ENCODE results near the gene MRE11.

DNA sequence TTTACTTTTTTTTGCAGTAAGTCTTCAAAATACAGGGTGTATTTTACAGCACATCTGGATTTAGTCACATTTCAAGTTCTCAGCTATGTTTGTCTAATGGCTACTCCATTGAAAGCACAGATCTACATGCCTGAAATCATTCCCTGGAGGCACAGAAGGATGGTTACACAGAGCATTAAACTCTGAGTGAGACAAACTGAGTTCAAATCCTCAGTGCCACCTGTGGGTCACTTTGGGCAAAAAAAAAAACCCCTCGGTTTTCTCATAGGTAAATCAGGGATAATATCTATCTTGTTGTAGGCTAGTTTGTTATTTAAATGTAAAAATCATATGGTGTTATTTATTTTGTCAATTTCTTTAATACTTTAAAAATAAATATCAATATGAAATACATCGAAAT is 7.9 kb upstream of the MRE11 start:
- TF ChIP-seq ARNTL (CRISPR knock-in tag; IDR thresholded peaks at IDR 0.05; ENCODE audit: borderline replicate concordance, low read depth): no peak
- TF ChIP-seq, protein P1, sequence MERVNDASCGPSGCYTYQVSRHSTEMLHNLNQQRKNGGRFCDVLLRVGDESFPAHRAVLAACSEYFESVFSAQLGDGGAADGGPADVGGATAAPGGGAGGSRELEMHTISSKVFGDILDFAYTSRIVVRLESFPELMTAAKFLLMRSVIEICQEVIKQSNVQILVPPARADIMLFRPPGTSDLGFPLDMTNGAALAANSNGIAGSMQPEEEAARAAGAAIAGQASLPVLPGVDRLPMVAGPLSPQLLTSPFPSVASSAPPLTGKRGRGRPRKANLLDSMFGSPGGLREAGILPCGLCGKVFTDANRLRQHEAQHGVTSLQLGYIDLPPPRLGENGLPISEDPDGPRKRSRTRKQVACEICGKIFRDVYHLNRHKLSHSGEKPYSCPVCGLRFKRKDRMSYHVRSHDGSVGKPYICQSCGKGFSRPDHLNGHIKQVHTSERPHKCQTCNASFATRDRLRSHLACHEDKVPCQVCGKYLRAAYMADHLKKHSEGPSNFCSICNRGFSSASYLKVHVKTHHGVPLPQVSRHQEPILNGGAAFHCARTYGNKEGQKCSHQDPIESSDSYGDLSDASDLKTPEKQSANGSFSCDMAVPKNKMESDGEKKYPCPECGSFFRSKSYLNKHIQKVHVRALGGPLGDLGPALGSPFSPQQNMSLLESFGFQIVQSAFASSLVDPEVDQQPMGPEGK (CRISPR knock-in tag; IDR thresholded peaks at IDR 0.05; ENCODE audit: borderline replicate concordance): no peak
- TF ChIP-seq, protein P2, sequence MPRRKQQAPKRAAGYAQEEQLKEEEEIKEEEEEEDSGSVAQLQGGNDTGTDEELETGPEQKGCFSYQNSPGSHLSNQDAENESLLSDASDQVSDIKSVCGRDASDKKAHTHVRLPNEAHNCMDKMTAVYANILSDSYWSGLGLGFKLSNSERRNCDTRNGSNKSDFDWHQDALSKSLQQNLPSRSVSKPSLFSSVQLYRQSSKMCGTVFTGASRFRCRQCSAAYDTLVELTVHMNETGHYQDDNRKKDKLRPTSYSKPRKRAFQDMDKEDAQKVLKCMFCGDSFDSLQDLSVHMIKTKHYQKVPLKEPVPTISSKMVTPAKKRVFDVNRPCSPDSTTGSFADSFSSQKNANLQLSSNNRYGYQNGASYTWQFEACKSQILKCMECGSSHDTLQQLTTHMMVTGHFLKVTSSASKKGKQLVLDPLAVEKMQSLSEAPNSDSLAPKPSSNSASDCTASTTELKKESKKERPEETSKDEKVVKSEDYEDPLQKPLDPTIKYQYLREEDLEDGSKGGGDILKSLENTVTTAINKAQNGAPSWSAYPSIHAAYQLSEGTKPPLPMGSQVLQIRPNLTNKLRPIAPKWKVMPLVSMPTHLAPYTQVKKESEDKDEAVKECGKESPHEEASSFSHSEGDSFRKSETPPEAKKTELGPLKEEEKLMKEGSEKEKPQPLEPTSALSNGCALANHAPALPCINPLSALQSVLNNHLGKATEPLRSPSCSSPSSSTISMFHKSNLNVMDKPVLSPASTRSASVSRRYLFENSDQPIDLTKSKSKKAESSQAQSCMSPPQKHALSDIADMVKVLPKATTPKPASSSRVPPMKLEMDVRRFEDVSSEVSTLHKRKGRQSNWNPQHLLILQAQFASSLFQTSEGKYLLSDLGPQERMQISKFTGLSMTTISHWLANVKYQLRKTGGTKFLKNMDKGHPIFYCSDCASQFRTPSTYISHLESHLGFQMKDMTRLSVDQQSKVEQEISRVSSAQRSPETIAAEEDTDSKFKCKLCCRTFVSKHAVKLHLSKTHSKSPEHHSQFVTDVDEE (CRISPR knock-in tag; IDR thresholded peaks at IDR 0.05): no peak

Data from SK-N-SH treated with all-trans-retinoic acid at 6 μM for 48 hours (cell line).